ENCODE measurements around the gene CDC42EP4.
"Not testable (repeated sequence)": the region's sequence is repeated elsewhere in the genome, so short reads cannot be mapped to it uniquely, and the experiment has no call there.

Gene CDC42EP4

GRCh38 chr17:73268582-73269328 is 43.0 kb downstream of the CDC42EP4 start:
- TF ChIP-seq, protein P1, sequence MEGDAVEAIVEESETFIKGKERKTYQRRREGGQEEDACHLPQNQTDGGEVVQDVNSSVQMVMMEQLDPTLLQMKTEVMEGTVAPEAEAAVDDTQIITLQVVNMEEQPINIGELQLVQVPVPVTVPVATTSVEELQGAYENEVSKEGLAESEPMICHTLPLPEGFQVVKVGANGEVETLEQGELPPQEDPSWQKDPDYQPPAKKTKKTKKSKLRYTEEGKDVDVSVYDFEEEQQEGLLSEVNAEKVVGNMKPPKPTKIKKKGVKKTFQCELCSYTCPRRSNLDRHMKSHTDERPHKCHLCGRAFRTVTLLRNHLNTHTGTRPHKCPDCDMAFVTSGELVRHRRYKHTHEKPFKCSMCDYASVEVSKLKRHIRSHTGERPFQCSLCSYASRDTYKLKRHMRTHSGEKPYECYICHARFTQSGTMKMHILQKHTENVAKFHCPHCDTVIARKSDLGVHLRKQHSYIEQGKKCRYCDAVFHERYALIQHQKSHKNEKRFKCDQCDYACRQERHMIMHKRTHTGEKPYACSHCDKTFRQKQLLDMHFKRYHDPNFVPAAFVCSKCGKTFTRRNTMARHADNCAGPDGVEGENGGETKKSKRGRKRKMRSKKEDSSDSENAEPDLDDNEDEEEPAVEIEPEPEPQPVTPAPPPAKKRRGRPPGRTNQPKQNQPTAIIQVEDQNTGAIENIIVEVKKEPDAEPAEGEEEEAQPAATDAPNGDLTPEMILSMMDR (conservative IDR thresholded peaks at IDR 0.05; ENCODE audit: low read depth, low read length), result no peak
- H3K4me3 ChIP-seq (ENCODE audit: low read length), result no peak overlapping the region
- DNase-seq (ENCODE audit: low read depth), result no peak

GRCh38 chr17:73267648-73268537 is 43.9 kb downstream of the CDC42EP4 start:
- H3K4me3 ChIP-seq (ENCODE audit: low read length), result no peak overlapping the region
- TF ChIP-seq, protein P1 (conservative IDR thresholded peaks at IDR 0.05; ENCODE audit: low read depth, low read length), result no peak

GRCh38 chr17:73266796-73267195 is 45.0 kb downstream of the CDC42EP4 start:
- no peak for DNase-seq (ENCODE audit: low read depth)
- no peak overlapping the region for H3K4me3 ChIP-seq (ENCODE audit: low read length)
- TF ChIP-seq, protein P1 (conservative IDR thresholded peaks at IDR 0.05; ENCODE audit: low read depth, low read length), result no peak

More at GRCh38 chr17:73267648-73268537, 43.9 kb downstream of the CDC42EP4 start:
- DNase-seq (ENCODE audit: low read depth), result no peak

- no peak for DNase-seq (ENCODE audit: low read depth)
- TF ChIP-seq, protein P1 (conservative IDR thresholded peaks at IDR 0.05; ENCODE audit: low read depth, low read length), result no peak
- no peak overlapping the region for H3K4me3 ChIP-seq (ENCODE audit: low read length)
These were observed 45.9 kb downstream of the CDC42EP4 start for GRCh38 chr17:73265646-73266640.

- not testable (repeated sequence) for H3K4me3 ChIP-seq (ENCODE audit: low read length); DNase-seq (ENCODE audit: low read depth)
These were observed 47.4 kb downstream of the CDC42EP4 start for GRCh38 chr17:73264448-73264847.

DNA sequence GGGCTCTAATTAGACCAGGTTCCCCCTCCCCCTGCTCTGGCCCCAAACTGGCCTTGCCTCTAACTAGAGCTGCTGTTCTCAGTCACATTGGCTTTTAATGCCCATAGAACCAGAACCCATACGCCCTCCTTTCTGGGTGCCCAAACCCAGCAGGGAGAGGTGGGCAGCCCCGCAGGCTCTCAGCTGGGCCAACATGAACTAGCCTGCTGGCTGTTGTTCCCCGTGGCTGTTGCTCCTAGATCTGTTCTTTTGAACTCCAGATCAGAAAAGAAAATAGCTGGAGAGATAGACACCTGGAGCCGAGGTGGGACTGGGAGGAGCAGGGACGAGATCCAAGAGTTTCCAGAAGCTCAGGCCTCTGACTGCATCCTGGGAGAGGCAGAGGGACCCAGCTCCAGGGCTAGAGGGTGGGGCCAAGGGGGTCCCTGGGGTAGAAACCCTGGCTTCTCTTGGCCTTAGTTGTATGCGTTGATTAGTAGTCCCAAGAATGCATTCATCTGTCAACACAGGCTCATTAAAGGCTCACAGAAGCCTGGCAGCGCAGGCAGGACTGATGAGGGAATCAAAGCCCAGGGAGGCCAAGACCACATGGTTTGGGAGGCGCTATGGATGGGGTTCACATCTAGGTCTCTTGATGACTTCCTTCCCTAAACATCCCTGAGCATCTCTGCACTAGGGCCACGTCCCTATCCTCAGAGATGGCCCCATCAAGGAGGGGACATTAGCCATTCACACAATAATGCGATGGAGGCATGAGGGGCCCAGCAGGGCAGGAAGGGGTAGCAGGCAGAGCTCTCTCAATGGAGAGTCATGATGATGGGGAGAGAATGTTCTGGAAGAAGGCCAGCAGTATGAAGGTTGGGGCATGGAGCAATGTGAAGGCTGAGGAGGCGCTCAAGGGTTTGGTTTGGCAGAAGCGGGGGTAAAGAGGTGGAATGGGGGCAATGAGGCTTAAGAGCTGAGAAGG is 48.8 kb downstream of the CDC42EP4 start:
- DNase-seq (ENCODE audit: low read depth), result no peak
- H3K4me3 ChIP-seq (ENCODE audit: low read length), result no peak overlapping the region
- TF ChIP-seq, protein P1 (conservative IDR thresholded peaks at IDR 0.05; ENCODE audit: low read depth, low read length), result no peak

Measured in retinal pigment epithelial cell (primary cell).